ENCODE data around the gene CLGN.

DNA sequence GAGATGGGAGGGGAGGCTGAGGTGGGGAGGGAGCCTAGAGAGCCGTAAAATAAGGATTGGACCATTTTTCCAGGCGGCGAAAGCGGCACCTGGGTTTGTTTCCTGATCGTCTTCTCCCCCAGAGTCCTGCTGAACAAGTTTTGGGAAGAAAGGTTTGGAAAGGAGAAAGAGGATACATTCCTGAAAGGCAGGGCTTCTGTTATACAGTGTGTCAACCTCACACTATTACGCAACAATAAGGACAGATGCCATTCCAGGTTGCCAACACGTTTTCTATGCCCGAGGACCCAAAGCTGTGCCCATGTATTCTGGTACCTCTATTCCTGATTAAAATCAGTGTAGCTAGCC, 53.3 kb downstream of the CLGN start:
- TF ChIP-seq, protein P1, sequence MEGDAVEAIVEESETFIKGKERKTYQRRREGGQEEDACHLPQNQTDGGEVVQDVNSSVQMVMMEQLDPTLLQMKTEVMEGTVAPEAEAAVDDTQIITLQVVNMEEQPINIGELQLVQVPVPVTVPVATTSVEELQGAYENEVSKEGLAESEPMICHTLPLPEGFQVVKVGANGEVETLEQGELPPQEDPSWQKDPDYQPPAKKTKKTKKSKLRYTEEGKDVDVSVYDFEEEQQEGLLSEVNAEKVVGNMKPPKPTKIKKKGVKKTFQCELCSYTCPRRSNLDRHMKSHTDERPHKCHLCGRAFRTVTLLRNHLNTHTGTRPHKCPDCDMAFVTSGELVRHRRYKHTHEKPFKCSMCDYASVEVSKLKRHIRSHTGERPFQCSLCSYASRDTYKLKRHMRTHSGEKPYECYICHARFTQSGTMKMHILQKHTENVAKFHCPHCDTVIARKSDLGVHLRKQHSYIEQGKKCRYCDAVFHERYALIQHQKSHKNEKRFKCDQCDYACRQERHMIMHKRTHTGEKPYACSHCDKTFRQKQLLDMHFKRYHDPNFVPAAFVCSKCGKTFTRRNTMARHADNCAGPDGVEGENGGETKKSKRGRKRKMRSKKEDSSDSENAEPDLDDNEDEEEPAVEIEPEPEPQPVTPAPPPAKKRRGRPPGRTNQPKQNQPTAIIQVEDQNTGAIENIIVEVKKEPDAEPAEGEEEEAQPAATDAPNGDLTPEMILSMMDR (IDR thresholded peaks at IDR 0.05) = no peak
- TF ChIP-seq POLR2A (IDR thresholded peaks at IDR 0.05) = no peak

Data from right lobe of liver (tissue), 4 donors.